NT2/D1 (cell line): Measurements from ENCODE around the gene GALNT14.

ENCODE experiments used
- SUZ12 ChIP-seq: IDR thresholded peaks from 2 replicates; pipeline ENCODE4 v1.6.1; 2011; ENCODE audit not compliant: insufficient read length, insufficient read depth; ENCODE audit errors: extremely low read depth
- YY1 ChIP-seq: IDR thresholded peaks from 2 replicates; pipeline ENCODE4 v1.6.1; 2011; ENCODE audit not compliant: insufficient read length, insufficient read depth
- ZNF274 ChIP-seq: IDR thresholded peaks from 2 replicates; pipeline ENCODE4 v1.6.1; 2011; ENCODE audit warnings: mild to moderate bottlenecking, low read depth, low read length

DNA sequence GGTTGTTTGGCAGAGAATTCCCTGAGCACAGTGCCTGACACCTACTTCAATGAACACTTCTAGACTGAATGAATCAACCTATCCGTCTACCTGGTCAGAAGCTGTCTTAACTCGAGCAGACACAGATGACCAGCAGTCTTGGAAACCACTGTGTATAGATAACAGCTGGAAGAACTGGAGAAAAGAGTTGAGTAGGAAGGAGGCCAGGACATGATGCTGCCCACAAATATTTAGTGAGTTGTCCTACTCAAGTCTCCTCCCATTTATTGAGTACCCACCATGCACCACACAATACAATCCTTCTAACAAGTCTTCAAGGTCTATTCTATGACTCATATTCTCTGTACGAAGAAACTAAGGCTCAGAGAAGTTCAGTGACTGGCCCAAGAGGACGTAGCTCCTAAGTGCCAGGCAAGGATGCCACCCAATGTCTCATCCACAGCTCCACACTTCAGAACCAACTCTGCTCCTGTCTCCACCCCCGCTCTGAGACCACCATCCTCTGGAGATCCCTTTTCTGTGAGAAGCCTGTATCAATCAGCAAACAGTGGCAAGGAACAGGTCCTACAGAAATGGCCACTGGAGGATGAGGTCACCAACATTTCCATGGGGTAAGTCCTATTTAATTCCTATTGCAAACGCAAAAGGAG is 62.2 kb downstream of the GALNT14 start:
- TF ChIP-seq YY1 (no peak), ZNF274 (no peak), SUZ12 (no peak)
